Hematopoietic multipotent progenitor cell treated with erythropoietin and hydrocortisone succinate and interleukin-3 and kit ligand, for 8 days (in vitro differentiated cells): Measurements from ENCODE around the gene DZANK1.
"Not testable (repeated sequence)": the region's sequence is repeated elsewhere in the genome, so short reads cannot be mapped to it uniquely, and the experiment has no call there.

ENCODE experiments used
- DNase-seq: peaks from one replicate; pipeline ENCODE4 v3.0.0-alpha.2; 2015

DZANK1 gene

DNA sequence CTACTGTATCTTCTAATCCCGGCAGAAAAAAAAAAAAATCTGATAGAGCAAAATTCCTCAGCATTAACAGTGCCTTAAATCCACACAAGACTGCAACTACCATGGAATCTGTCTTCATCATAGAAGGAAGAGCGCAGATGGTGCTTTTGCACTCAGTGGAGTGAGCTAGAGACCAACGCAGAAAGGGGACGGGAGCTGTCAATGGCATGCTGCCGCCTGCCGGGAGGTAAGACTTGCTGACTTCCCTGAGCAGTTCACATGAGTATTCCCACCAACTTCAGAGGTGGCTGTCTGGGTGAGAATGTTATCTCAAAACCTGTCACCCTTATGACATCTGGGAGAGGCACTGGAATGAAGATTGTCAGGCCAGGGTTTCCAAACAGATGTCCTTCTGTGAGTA lies 35.6 kb downstream of the DZANK1 start:
- no peak for DNase-seq

DNA sequence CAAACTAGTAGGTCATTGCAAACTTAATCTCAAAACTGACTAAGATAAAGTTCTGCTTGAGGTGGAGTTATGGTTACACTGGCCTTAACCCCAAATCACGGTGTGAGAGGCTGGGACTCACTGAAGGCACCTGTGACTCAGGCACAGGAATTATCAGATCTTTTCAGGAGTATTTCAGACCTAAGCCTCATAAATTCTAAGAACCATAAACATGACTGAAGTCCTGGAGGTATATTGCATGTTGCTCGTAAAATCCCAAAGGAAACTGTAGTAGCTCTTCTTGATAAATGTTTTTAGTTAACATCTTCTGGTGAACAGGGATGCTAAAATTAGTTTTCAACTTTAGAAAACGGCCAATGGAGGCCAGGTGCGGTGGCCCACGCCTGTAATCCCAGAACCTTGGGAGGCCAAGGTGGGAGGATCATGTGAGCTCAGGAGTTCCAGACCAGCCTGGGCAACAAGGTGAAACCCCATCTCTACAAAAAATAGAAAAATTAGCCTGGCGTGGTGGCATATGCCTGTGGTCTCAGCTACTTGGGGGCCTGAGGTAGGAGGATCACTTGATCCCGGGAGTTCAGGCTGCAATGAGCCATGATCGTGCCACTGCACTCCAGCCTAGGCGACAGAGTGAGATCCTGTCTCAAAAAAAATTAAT lies 36.5 kb downstream of the DZANK1 start:
- DNase-seq, result no peak

DNA sequence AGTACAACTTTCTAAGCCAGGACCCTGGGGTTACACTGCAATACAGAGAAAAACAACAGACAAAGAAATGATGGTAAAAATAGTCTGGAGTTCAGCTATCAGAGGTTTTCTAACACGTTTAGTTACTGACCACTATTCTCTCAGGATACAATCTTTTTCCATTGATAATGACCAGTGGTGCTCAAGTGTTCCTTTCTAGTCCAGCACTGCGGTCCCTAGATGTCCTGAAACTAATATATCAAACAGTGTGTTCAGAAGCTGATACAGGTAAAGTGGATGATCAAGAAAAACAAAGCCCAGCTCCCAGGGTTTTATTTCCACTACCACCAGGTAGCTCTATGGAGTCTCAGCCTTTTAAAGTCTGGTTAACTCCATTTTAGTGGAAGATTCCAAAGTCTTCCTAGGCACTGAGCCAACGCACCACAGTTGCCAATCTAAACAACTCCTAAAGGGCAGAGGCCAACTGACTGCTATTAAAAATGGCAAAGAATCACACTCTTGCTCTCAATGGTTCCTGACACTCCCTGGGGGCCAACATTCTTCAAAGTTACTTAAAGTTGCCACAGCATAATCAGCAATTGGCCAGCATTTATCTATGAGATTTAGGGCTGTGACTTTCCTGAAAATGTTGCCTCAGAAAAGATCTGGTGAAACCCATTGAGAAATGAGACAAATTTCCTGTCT lies 38.2 kb downstream of the DZANK1 start:
- DNase-seq, result no peak

DNA sequence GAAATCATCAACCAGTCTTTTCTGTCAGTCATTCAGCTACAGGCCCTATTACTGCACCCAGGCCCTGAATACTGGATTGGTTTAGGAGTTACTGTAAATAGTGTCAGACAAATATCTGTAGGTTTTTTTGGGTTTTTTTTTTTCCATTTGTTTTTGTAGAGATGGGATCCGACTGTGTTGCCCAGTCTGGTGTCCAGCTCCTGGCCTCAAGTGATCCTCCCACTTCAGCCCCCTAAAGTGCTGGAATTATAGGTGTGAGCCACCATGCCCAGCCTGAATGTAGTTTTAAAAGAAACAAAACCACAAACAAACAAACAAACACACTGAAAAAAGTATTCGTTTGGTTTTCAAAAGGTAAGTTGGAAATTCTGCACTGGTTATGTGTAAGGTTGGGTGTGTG lies 39.6 kb downstream of the DZANK1 start:
- no peak for DNase-seq

DNA sequence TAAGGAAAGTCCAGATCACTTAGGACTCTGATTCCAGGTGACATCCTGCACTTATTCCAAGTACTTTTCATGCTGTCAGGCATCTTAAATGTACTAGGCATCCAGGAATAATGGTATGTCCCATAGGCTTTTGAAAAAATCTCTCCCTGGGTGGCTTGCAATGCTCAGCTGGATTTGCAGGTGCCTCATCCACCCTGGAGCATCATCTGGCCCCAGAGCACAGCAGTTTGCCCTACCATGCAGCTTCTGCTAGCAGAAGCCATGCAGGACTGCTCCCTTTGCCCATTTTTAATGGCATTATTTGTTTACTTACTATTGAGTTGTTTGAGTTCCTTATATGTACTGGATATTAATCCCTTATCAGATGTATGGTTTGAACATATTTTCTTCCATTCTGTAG lies 45.2 kb downstream of the DZANK1 start:
- no peak for DNase-seq

DNA sequence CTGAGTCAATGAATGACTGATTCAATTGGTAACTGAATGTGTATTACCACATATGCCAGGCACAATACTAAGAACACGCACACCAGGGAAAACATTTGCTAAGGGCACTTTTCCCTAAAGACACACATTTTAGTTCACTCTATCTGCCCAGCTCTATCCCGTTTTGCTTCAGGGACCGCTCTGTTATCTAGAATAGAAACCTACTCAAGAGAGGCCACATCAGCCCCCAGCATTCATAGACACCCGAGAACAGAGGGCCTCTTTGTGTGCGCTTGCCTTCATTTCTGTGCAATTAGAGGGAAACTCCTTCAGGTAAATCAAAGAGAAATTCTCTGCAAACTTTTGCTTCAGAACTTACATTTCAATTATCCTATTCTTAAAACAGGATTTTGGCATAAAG lies 50.3 kb downstream of the DZANK1 start:
- DNase-seq, result no peak

DNA sequence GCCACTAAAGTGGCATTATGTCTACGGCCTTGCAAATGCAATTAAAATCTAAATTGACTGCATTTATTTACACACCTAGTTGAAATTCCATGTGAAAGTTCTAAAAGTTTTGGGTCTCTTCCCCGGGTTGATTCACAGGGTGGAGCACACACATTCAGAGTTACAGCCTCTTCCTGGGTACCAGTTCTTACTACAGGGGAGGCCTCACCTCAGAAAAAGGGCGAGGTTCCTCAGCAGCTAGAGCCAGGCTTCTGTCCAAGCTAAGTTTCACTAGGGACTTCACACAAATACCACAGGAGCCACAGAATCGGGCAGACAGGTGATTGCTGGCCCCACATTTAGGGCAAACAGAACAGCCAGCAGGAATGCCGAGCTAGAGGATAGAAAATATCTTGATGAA lies 52.7 kb downstream of the DZANK1 start:
- no peak for DNase-seq

DNA sequence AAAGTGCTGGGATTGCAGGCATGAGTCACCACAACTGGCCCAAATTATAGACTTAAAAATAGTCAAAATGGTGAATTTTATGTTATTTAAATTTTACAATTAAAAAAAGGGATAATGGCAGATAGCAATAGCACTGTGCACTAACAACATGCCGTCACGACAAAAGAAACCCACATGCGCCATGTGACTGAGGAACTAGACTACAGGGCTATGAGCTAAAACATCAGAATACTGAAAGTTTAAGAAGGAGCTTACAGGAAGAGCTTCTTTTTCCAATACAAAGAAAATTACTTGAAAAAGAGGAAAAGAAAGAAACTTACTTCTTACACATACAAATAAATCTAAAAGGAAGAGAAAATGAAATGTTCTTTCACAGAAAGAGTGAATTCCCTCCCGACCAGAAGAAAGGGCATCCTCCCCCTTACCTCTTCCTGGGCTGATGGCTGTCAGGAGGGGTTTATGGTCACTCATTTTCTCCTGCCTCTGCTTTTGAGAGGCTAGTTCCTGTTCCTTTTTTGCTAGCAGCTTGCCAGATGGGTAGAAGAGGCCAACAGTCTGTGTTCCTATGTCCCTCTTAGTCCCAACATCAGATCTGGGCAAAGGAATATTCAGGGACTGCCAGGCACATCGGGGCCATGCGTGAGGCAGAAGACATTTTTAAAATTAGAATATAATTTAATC lies 54.5 kb downstream of the DZANK1 start:
- no peak for DNase-seq

DNA sequence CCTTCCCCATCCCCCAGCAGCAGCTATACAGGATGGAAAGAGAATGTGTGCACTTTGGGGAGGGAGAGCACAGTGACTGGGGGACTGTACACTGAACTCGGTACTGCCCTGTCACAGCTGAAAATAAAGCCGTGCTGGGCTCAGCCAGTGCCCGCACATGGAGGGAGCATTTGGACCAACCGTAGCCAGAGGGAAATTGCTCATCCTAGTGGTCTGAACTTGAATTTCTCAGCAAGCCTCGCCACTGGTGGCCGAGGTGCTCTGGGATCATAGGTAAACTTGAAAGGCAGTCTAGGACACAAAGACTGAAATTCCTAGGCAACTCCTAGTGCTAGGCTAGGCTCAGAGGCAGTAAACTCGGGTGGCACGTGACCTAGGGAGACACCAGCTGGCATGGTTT lies 61.0 kb downstream of the DZANK1 start:
- no peak for DNase-seq

DNA sequence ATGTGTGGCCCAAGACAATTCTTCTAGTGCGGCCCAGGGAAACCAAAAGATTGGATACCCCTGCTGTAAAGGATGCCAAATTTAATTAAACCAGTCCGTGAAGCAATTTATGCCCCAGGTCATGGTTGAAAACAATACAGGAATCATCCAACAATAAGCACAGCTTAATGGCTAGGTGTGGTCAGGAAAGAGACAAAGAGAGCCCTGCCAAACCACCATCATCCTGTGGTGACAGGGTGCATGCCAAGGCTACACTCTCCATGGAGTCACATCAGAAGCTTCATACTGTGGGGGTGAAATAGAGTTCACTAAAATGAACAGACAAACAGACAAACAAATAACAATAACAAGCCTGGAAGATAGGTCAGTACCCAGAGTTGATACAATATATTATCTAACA lies 62.7 kb downstream of the DZANK1 start:
- no peak for DNase-seq

DNA sequence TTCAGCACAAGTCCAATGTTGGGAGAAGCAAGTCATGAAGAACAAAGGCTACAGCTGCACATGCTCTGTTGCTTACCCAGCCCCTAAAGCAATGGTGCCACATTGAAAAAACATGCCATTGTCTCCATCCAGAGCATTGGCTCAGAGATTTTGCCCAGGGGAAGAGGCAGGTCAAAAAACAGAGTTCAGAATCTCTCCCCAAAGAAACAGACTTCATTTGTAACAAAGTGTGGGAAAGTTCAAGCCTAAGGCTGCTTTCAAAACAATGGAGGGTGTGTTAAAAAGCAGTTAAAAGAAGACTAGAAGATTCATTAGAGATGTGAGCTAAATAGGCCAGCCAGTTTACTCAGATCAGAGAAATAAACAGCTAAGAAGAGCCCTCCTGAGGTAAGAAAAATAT lies 63.6 kb downstream of the DZANK1 start:
- no peak for DNase-seq

DNA sequence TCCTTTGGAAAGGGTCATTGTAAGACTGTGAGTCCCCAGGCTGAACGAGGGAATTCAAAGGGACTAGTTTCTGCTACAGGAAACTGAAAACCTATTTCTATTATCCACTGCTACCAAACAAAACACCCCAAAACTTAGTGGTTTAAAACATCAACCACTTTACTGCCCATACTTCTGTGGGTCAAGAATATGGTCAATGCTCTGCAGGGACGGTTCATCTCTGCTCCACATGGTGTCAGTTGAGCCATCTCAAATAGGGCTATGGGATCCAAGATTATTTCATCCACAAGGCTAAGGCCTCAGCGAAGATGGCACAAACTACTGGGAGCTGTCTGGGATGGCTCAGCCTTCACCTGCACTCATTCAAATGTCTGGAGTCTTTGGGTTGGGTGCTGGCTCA lies 65.5 kb downstream of the DZANK1 start:
- DNase-seq, result no peak

DNA sequence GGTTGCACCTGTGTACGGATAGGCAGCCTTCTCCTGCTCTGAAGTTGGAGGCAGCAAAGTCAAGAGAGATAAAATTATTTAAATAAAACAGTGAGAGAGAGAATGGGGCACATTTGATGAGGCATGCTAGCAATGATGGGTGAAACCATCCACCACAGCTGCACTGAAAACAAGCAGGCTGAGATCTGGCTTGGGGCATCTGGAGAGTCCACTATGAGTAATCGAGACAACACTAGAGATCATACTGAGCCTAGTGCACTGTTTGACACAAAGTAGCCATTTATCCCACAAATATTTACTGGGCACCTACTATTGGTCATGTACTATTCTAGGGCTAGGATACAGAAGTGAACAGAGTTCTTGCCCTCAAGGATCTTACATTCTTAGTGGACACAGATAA lies 66.4 kb downstream of the DZANK1 start:
- no peak for DNase-seq

DNA sequence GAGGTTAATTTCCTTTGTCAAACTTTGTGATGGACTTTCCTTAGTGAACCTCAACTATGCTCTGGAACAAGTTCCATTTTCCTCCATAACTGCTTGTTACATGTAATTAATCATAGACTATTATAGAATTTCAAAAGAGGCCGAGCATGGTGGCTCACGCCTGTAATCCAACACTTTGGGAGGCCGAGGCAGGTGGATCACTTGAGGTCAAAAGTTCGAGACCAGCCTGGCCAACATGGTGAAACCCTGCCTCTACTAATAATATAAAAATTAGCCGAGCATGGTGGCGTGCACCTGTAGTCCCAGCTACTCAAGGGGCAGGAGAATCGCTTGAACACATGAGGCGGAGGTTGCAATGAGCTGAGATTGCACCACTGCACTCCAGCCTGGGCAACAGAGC lies 68.1 kb downstream of the DZANK1 start:
- DNase-seq, result not testable (repeated sequence)

DNA sequence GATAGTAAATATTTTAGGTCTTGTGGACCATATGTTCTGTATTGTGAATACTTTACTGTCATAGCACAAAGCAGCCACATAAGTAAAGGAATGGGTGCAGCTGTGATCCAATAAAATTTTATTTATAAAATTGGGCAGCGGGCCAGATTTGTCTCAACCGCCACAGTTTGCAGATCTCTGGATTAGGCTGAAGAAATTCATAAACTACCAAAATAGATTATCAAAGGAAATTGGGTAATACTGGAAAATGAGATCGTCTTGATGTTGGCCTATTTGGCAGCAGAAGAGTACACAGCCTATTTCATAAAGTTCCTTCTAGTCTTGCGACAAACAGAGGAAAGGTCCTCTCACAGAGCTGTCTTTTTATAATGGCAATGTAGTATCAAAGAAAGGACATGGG lies 69.8 kb downstream of the DZANK1 start:
- DNase-seq, result no peak

DNA sequence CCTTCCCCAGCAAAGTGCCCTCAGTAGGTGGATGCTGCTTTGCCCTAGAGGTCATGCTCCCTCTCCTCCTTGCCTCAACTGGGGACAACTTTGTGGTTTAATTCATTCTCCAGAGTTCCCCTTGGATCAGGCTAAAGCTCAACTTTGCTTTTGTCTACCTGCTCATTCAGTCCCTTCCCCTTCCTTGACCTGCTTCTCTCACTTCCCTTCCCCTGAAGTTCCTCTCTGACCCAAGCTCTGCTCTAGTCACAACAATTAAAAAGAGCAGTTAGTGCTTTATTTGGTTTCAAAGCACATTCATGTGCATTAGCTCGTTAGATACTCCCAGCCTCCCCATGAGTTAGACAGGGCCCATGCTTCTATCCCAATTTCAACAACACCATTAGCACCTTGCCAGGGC lies 71.3 kb downstream of the DZANK1 start:
- no peak for DNase-seq

DNA sequence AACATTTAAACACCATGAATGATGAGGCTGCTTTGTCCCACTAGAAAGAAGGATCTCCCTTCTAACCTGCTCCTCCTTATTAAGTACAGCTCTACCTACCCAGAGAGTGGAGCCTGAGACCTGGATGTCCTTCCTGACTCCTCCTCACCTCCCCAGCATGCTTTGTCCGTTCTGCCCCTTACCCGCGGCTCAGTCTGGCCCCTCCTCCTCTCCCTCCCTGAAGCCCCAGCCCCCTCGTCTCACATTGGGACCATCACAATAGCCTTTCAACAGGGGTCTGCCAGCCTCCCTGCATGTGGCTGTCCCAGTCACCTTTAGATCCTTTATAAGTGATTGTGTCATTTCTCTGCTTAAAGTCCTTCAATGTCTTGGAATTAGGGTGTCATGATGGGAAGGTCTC lies 72.5 kb downstream of the DZANK1 start:
- DNase-seq, result no peak

DNA sequence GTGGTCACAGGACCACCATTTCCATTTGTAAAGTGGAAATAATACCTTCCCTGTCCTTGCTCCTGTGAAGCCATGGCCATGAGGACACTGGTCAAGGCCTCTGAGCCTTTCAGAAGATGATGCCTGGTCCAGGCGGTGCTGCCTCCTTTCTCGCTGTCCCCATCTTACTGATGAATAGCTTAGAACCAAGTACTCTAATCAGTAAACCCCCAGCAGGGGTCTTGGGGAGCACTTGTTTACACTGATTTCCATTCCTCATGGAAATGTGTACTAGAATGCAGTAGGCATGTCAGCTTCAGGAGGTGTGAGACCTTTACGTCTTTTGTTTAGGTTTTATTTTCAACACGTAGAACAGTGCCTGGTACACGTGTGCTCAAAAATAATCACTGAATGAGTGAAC lies 75.1 kb downstream of the DZANK1 start:
- DNase-seq, result no peak

DNA sequence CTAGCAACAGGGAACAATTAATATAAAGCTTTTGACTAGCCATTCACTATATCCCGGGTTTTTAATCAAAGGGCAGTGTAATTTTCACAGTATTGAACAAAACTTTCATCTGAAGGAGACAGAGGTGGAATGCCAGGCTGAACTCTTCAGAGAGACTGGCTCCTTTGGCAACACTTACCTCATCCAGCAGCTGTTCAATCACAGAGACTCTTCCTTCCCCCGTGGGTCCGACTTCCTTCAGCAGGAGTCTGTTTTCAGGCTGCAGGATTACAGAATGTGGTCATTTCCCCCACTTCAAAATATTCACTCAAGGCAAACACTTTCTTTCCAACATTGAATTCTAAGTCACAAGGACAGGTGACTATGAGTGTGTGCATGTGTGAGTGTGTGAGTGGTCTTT lies 76.6 kb downstream of the DZANK1 start:
- no peak for DNase-seq

DNA sequence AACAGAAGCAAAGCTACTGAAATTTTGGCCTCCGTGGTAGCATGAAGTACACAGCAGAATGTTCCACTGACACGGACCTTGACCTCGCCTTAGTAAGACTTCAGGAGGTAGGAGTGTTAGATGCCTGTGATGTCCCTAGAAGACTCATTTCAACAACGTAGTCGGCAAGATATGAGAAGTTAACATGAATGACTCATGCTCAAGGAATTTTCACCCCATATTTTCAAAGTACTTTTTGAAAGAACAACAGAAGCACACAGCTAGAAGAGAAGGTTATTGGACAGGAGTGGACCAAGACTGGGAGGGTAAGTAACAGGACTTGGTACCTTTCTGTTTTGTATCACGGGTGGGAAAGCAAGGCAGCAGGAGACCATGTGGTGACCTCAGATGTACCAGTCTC lies 78.0 kb downstream of the DZANK1 start:
- no peak for DNase-seq

DNA sequence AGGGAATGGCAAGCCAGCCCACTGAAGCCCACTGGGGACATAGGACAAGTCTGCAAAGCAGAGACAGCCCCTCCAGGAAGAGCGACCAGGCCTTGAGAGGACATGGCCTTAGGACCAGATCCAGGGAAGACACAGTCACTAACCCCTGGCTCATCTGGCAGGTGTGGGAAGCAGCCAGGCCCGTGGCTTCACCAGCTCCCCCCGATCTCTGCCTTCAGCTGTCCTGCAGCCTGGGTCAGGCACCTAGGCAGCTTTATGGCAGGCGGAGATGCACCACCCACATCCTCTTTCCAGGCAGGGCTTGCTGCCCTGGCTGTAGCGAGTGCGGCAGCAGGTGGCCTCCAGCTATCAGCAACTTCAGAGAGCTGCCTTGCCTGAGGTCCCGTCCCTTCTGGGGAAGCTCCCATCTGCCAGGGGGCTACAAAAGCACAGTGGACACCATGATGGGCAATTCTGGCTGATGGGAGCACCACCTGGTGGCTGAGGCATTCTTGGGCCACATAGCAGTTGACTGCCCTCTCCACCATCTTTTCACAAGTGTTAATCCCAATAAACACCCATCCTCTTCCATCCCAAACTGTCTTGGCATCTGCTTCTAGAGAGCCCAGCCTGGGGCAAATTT lies 85.8 kb downstream of the DZANK1 start:
- DNase-seq, result no peak

DNA sequence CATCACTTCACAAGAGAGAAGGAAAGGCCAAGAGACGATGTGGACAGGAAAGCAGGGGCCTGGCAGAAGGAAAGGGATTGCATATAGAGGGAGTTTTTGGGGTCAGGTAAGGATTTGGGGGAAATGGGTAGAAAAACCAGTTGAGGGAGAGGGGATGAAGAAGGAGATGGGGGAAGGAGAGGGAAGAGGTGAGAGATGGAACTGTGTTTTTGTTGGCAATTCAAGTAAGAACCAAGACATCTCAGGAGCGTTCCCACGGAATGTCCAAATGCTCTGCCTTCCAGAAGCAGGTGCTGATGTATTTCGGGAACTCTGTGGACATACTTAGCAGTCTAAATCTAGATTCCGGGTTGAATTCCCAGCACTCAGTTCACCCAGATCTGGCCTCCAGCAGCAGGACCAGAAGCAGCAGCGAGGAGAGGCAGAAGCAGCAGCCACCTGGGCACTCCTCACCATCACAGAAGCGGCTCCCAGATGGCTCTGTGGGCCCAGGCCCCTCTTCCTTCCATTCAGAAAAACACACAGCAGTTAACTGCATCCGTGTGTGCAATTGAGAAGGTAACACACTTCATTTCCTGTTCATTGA lies 88.8 kb downstream of the DZANK1 start:
- DNase-seq, result no peak

DNA sequence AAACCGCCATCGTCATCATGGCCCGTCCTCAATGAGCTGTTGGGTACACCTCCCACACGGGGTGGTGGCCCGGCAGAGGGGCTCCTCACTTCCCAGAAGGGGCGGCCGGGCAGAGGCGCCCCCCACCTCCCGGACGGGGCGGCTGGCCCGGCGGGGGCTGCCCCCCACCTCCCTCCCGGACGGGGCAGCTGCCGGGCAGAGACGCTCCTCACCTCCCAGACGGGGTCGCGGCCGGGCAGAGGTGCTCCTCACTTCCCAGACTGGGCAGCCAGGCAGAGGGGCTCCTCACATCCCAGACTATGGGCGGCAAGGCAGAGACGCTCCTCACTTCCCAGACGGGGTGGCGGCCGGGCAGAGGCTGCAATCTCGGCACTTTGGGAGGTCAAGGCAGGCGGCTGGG lies 91.3 kb downstream of the DZANK1 start:
- DNase-seq, result not testable (repeated sequence)

DNA sequence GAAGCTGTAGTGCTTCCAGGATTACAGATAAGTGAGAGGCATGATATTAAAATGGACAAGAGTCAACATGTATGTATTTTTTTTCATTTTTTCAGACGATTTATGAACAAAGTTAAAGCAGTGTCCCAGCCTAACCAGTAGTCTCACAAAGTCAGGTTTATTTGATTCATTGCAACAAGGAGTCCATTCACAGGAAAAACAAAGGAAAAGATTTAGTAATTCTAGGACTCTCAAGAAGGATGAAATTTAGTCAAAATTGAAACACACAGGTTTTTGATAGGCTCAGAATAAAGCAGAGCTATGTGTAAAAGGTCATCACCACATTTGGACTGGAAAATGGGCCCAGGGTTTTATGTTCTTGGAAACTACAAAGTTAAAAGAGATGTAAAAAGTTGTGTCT lies 94.5 kb downstream of the DZANK1 start:
- DNase-seq, result no peak
